ENCODE data around the gene RNF149.

DNA sequence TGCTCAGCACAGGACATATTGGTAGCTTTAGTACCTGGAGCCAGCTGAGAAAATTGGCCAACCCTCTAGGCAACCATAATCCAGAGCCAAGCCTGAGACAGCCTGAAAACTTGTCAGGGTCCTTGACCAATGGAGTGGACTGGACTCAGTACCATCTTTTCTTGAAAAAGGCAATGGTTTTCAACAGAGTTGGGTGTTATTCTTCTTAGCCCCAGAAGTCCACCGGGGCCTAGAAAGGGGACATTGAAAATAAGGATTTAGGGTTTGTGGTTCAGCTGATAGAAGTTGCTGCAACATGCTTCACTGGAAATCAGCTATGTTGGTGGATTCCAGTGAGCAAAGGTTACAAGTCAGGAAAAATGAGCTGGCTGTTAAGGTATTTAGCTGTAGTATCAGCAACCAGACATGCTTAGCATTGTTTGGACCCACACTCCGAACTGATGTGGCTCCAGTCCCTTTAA, 77.9 kb downstream of the RNF149 start:
- TF ChIP-seq GABPA (IDR thresholded peaks at IDR 0.05; ENCODE audit: low read depth), result no peak
- TF ChIP-seq, protein P1, sequence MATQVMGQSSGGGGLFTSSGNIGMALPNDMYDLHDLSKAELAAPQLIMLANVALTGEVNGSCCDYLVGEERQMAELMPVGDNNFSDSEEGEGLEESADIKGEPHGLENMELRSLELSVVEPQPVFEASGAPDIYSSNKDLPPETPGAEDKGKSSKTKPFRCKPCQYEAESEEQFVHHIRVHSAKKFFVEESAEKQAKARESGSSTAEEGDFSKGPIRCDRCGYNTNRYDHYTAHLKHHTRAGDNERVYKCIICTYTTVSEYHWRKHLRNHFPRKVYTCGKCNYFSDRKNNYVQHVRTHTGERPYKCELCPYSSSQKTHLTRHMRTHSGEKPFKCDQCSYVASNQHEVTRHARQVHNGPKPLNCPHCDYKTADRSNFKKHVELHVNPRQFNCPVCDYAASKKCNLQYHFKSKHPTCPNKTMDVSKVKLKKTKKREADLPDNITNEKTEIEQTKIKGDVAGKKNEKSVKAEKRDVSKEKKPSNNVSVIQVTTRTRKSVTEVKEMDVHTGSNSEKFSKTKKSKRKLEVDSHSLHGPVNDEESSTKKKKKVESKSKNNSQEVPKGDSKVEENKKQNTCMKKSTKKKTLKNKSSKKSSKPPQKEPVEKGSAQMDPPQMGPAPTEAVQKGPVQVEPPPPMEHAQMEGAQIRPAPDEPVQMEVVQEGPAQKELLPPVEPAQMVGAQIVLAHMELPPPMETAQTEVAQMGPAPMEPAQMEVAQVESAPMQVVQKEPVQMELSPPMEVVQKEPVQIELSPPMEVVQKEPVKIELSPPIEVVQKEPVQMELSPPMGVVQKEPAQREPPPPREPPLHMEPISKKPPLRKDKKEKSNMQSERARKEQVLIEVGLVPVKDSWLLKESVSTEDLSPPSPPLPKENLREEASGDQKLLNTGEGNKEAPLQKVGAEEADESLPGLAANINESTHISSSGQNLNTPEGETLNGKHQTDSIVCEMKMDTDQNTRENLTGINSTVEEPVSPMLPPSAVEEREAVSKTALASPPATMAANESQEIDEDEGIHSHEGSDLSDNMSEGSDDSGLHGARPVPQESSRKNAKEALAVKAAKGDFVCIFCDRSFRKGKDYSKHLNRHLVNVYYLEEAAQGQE (IDR thresholded peaks at IDR 0.05; ENCODE audit: insufficient replicate concordance, low read depth), result no peak
